Urinary bladder (tissue), 4 donors: ENCODE measurements around the gene WDR87. TPM values are rescaled to one million over a fixed set of nuclear protein-coding genes. Genes with fewer than 3 reads are reported as not detected.
A peak's percentile ranks its signal among the peaks of the same experiment; 100 is the strongest.
"Not testable (repeated sequence)": the region's sequence is repeated elsewhere in the genome, so short reads cannot be mapped to it uniquely, and the experiment has no call there.

Experiments used
- DNase-seq: peaks from one replicate; pipeline ENCODE4 v3.0.0-alpha.2; 2015; ENCODE audit errors: extremely low spot score
- H3K27ac ChIP-seq: one replicate; pipeline ENCODE4 v1.5.1; 2013; ENCODE audit warnings: low read depth, mild to moderate bottlenecking, moderate library complexity
- H3K36me3 ChIP-seq: one replicate; pipeline ENCODE4 v1.6.1; 2013; ENCODE audit warnings: mild to moderate bottlenecking, moderate library complexity; ENCODE audit not compliant: insufficient read depth
- H3K4me1 ChIP-seq: one replicate; pipeline ENCODE4 v1.6.1; 2013; ENCODE audit warnings: mild to moderate bottlenecking, moderate library complexity; ENCODE audit not compliant: insufficient read depth
- H3K4me3 ChIP-seq: one replicate; pipeline ENCODE4 v1.5.1; 2013; ENCODE audit warnings: low read depth, low read length
- WGBS: extraction: QIAGEN DNeasy Blood & Tissue Kit; methylation state at CpG from one replicate; pipeline ENCODE4 v1.1.7; 2013; 5-methylcytosine and 5-hydroxymethylcytosine counted together
- polyA plus RNA-seq: library from polyadenylated mRNA; stranded (reverse); fragments of 200-250 nt; gene quantifications from one replicate; pipeline ENCODE4 v1.2.3, GENCODE V29; 2013
- total RNA-seq: library from RNA; depleted of rRNA; stranded (reverse); fragments of >200 nt; gene quantifications from one replicate; pipeline ENCODE4 v1.2.3, GENCODE V29; 2014
- donor health status: healthy with polysubstance abuse.
- donor health status: healthy.

WDR87 gene
- total and polyA plus RNA-seq, 2 donors = not detected

DNA sequence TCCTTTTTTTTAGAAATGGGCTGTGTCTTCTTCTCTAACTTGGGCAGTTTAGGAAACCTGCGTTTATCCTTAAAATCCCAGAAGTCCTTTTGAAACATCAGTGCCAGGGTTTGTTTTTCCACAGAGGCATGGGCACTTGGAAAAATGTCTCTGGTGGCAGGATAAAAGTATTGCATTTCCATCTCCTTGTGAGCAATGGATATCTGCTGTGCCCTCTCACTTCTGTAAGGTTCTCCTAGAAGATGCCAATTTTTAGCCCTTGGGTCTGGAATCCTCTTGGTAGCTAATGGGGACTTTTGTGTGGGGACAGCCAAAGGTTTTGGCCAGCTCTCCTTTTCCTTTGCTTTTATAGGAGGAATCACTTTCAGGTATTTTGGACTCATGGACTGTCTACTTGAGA lies 21.0 kb downstream of the WDR87 start:
- no peak overlapping the region for H3K27ac ChIP-seq
- no peaks in the 10 kb centered on the region for H3K4me1 ChIP-seq
- no peak overlapping the region for H3K4me3 ChIP-seq
- 88% methylated on average over 1 of the region's 1 CpG for WGBS
- H3K36me3 ChIP-seq = no peaks in the 10 kb centered on the region
- DNase-seq = no peak

DNA sequence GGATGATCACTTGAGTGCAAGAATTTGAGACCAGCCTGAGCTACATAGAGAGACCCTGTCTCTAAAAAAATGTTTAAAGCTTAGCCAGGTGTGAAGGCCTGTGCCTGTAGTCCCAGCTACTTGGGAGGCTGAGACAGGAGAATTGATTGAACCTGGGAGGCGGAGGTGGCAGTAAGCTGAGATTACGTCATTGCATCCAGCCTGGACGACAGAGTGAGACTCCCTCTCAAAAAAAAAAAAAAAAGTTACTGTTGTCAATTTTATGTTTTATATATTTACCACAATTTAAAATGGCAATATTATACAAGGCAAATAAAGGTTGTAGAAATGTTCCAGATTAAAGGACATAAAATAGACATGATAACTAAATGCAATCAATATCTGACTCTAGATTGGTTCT lies 29.2 kb downstream of the WDR87 start:
- WGBS = 86% methylated on average over 3 of the region's 3 CpGs
- Histone ChIP-seq H3K4me1 (no peaks in the 10 kb centered on the region), H3K4me3 (no peak overlapping the region), H3K36me3 (no peaks in the 10 kb centered on the region), H3K27ac (no peak overlapping the region)
- DNase-seq = no peak

DNA sequence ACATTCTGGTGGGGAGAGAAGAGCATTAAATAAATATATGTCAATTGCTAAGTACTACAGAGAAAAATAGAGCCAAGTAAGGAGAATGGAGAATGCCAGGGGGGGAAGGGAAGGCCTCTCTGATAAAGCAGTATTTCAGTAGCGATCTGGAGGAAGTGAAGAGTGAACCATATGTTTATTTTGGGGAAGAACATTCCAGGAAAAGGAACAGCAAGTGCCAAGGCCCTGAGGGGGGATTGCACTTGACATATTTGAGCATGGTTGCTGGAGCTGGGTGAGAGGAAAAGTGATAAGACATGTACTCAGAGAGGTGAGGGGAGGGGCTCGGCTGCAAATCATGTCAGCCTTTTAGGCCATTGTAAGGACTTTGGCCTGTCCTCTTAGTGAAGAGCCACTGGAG lies 30.4 kb downstream of the WDR87 start:
- no peaks in the 10 kb centered on the region for H3K4me1 ChIP-seq
- 45% methylated on average over 2 of the region's 2 CpGs for WGBS
- H3K36me3 ChIP-seq = no peaks in the 10 kb centered on the region
- H3K4me3 ChIP-seq = no peak overlapping the region
- no peak overlapping the region for H3K27ac ChIP-seq
- no peak for DNase-seq

DNA sequence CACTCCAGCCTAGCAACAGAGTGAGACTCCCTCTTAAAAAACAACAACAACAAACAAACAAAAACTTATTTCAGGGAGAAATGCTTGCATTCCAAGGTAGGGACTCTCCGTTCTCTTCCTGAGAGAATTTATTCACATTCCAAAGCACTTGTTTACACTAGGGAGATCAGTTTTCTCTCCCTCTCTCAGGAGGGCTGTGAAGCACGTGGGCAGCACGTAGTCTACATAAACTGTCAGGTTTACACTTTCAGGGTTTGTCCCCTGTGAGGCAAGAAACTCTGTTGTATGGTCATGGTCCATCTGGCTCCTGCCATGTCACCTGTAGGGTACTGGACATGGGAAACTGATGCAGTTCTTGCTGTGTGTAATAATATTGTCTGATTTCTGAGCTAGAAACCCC lies 31.6 kb downstream of the WDR87 start:
- no peak overlapping the region for H3K27ac ChIP-seq
- H3K36me3 ChIP-seq = no peaks in the 10 kb centered on the region
- no peak overlapping the region for H3K4me3 ChIP-seq
- DNase-seq = no peak
- 12% methylated on average over 3 of the region's 3 CpGs for WGBS
- H3K4me1 ChIP-seq = no peaks in the 10 kb centered on the region

- Histone ChIP-seq H3K4me1 (no peaks in the 10 kb centered on the region), H3K4me3 (no peak overlapping the region), H3K36me3 (no peaks in the 10 kb centered on the region), H3K27ac (no peak overlapping the region)
- no peak for DNase-seq
- WGBS = 83% methylated on average over 5 of the region's 5 CpGs
Measured at GRCh38 chr19:37872383-37872782, 34.0 kb downstream of the WDR87 start.

DNA sequence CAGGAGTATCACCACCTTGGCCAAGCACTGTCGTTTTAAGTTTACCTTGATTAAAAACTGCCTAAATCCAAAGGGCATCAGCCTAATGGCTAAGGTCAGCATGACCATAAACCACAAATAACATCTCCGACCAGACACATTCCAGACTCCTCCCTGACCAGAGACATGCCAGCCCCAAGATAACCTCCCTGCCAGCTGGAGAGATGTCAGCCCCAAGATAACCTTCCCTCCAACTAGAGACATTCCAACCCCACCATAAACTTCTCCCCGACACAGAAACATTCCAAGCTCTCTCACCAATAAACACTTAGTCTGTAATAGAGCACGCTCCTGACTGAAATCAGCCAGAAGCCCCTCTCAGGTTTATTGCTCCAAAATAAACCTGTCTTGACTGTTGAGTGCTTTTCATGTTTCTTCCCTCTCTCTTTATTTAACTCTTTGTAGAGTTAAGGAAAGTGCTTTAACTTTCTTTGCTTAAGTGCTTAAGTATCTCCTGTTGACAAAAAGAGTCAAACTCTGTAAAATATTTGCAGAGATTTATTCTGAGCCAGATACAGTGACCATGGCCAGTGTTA lies 36.5 kb downstream of the WDR87 start:
- no peaks in the 10 kb centered on the region for H3K4me1 ChIP-seq
- H3K36me3 ChIP-seq = no peaks in the 10 kb centered on the region
- H3K27ac ChIP-seq = no peak overlapping the region
- 36% methylated on average over 4 of the region's 4 CpGs for WGBS
- DNase-seq = no peak
- no peak overlapping the region for H3K4me3 ChIP-seq

DNA sequence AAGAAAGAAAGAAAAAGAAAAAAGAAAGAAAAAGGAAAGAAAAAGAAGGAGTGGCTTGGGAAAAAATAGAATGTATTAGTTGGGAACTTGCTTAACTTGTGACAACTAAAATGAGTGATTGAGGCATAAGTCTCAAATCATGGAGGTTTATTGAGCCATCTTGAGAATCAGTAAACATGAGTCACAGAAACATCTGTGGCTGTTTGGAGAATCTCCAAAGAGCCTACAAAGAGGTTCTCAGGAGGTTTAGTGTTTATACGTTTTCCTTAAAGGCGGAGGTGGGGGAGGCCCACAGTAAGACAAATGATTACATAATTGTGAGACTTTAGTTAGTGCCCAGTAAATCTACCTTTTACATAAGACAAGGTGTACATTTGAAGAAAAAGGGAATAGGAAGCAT lies 38.6 kb downstream of the WDR87 start:
- no peak overlapping the region for H3K27ac ChIP-seq
- no peaks in the 10 kb centered on the region for H3K36me3 ChIP-seq
- WGBS = 41% methylated on average over 2 of the region's 2 CpGs
- H3K4me1 ChIP-seq = no peaks in the 10 kb centered on the region
- no peak overlapping the region for H3K4me3 ChIP-seq
- no peak for DNase-seq

GRCh38 chr19:37865930-37866329 lies 40.5 kb downstream of the WDR87 start:
- not testable (repeated sequence) for DNase-seq, H3K4me1 ChIP-seq, H3K4me3 ChIP-seq, H3K36me3 ChIP-seq, H3K27ac ChIP-seq
- WGBS = 85% methylated on average over 8 of the region's 9 CpGs

GRCh38 chr19:37864501-37864900 lies 41.9 kb downstream of the WDR87 start:
- no peaks in the 10 kb centered on the region for H3K4me1 ChIP-seq
- WGBS = 88% methylated on average over 3 of the region's 3 CpGs
- H3K27ac ChIP-seq = no peak overlapping the region
- H3K36me3 ChIP-seq = no peaks in the 10 kb centered on the region
- DNase-seq = no peak
- H3K4me3 ChIP-seq = no peak overlapping the region

GRCh38 chr19:37855098-37855497 lies 51.3 kb downstream of the WDR87 start:
- Histone ChIP-seq H3K36me3 (no peaks in the 10 kb centered on the region), H3K27ac (no peak overlapping the region), H3K4me3 (no peak overlapping the region), H3K4me1 (no peaks in the 10 kb centered on the region)
- peak; percentile 23 for DNase-seq
- 6% methylated on average over 35 of the region's 35 CpGs for WGBS

DNA sequence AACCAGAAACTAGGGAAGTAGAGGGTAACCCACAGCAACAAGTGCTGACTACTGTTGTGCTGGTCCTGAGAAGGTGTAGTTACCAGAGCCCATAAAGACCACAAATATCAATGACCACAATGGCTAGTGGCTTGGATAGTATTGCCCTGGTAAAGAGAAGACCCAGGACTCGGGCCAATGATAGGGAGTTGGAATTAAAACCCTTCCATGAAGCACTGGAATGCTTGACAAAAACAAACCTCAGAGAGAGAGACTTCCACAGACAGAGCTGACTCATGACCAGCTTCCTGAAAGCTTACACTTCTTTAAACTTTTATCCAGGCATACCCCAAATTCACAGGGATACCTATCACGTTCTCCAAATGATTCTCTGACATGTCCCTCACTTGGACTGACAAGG lies 60.5 kb downstream of the WDR87 start:
- 57% methylated on average over 2 of the region's 2 CpGs for WGBS
- Histone ChIP-seq H3K27ac (no peak overlapping the region), H3K36me3 (no peaks in the 10 kb centered on the region), H3K4me3 (no peak overlapping the region), H3K4me1 (no peaks in the 10 kb centered on the region)
- DNase-seq = no peak

Other genes with a start within 250 kb of the WDR87 start
- gene ZNF607, start 186.8 kb downstream of the WDR87 start, total RNA-seq = 14.0 TPM
- gene ZNF607, start 186.8 kb downstream of the WDR87 start, polyA plus RNA-seq = 3.8 TPM
- 25.7 TPM for gene ZNF573, start 127.0 kb downstream of the WDR87 start, total RNA-seq
- 4.4 TPM for gene ZNF573, start 127.0 kb downstream of the WDR87 start, polyA plus RNA-seq
- gene SIPA1L3, start 614 bp upstream of the WDR87 start, total RNA-seq = 11.5 TPM
- gene SIPA1L3, start 614 bp upstream of the WDR87 start, polyA plus RNA-seq = 6.2 TPM